Small intestine (tissue), 7 donors: ENCODE measurements around the gene OFD1. TPM values are rescaled to one million over a fixed set of nuclear protein-coding genes. Genes with fewer than 3 reads are reported as not detected.

Source experiments
- DNase-seq, 2 donors: peaks; one replicate each; pipeline versions ENCODE4 v3.0.0 to v3.0.0-alpha.2; 2013
- FAIRE-seq: peaks from 2 replicates; lab custom pipeline; 2012; peaks lifted over from hg19 to GRCh38; lab: Jason Lieb, UNC
- H3K27ac ChIP-seq, 3 donors: one replicate each; pipeline ENCODE4 v1.5.1; 2013; ENCODE audit warnings: low read length in 2 of 3, mild to moderate bottlenecking in 2 of 3, control low read depth in 1 of 3, inconsistent platforms in 1 of 3, low read depth in 1 of 3, moderate library complexity in 1 of 3
- H3K27me3 ChIP-seq, 3 donors: one replicate each; pipeline ENCODE4 v1.6.1; 2013; ENCODE audit warnings: low read length in 3 of 3, inconsistent platforms in 1 of 3; ENCODE audit not compliant: control insufficient read depth in 3 of 3, insufficient read depth in 3 of 3
- H3K36me3 ChIP-seq, 3 donors: one replicate each; pipeline ENCODE4 v1.6.1; 2013; ENCODE audit warnings: low read length in 3 of 3, inconsistent platforms in 1 of 3, low read depth in 1 of 3, mild to moderate bottlenecking in 1 of 3, moderate library complexity in 1 of 3; ENCODE audit not compliant: control insufficient read depth in 3 of 3, insufficient read depth in 2 of 3
- H3K4me1 ChIP-seq, 3 donors: one replicate each; pipeline ENCODE4 v1.6.1; 2013; ENCODE audit warnings: low read length in 2 of 3, inconsistent platforms in 1 of 3, low read depth in 1 of 3, mild to moderate bottlenecking in 1 of 3, moderate library complexity in 1 of 3; ENCODE audit not compliant: control insufficient read depth in 3 of 3, insufficient read depth in 2 of 3
- H3K4me3 ChIP-seq, 3 donors: one replicate each; pipeline ENCODE4 v1.5.1; 2013; ENCODE audit warnings: low read length in 3 of 3, control low read depth in 1 of 3, inconsistent platforms in 1 of 3, low read depth in 1 of 3, mild to moderate bottlenecking in 1 of 3, moderate library complexity in 1 of 3
- H3K9me3 ChIP-seq, 2 donors: one replicate each; pipeline ENCODE4 v1.6.1; 2013; ENCODE audit warnings: low read depth in 1 of 2, low read length in 1 of 2; ENCODE audit not compliant: control insufficient read depth in 2 of 2, insufficient read depth in 1 of 2
- WGBS, 3 donors: extraction: QIAGEN DNeasy Blood & Tissue Kit; methylation state at CpG; one replicate each; pipeline ENCODE4 v1.1.7; 2013; 5-methylcytosine and 5-hydroxymethylcytosine counted together
- polyA plus RNA-seq, 4 donors: library from polyadenylated mRNA; stranded (reverse) in 3 of 4; unstranded in 1 of 4; fragments of 200-250 nt in 3 of 4; fragments of 120-200 nt in 1 of 4; gene quantifications; one replicate each; pipeline versions ENCODE4 v1.2.1 to v1.2.3, GENCODE V29; 2013
- donor health status: healthy with polysubstance abuse.
- donor health status: control.
- donor health status: control.
- donor health status: Bipolar disorder and iron deficiency.
- donor health status: healthy.

Gene OFD1
- polyA plus RNA-seq, 4 donors = 18.3 to 71.3 (median 53.6) TPM

- peak; percentile 15 for FAIRE-seq
- 65 to 74% (median 68%) methylated on average over 7 of the region's 7 CpGs for WGBS, 3 donors
- no peak for DNase-seq
- H3K9me3 ChIP-seq = no peaks in the 10 kb centered on the region
- H3K36me3 ChIP-seq = peaks cover 7 to 39% (median 38%) of the 10 kb centered on the region in 3 donors
- H3K4me1 ChIP-seq = peaks cover 0 to 9% (median 0%) of the 10 kb centered on the region in 3 donors
- H3K27me3 ChIP-seq = no peaks in the 10 kb centered on the region
- H3K27ac ChIP-seq = no peak overlapping the region
- no peak overlapping the region for H3K4me3 ChIP-seq
These were observed 27.3 kb downstream of the OFD1 start for GRCh38 chrX:13761606-13762414.

DNA sequence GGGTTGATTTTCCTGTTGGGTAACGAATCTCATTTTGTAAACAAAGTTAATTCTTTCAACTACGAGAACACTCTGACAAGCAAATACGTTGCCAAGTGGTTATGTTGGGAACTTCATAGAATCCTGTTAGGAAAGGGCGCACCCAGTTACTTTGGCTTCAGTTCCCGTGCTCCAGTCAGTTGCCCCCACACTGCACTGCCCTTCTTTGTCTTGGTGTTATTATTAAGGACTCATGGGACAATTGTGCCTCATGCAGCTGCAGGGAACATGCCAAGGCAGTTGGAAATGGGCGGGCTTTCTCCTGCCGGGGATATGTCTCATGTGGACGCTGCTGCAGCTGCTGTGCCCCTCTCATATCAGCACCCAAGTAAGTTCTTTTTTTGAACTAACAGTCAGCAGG, 28.9 kb downstream of the OFD1 start:
- Histone ChIP-seq H3K4me1 (peaks cover 0 to 9% (median 0%) of the 10 kb centered on the region in 3 donors), H3K27me3 (no peaks in the 10 kb centered on the region), H3K36me3 (peaks cover 10 to 42% (median 39%) of the 10 kb centered on the region in 3 donors), H3K4me3 (no peak overlapping the region), H3K9me3 (no peaks in the 10 kb centered on the region), H3K27ac (peak overlapping the region in 1 of 3 donors; percentile 16)
- DNase-seq (no peak), FAIRE-seq (no peak)
- WGBS, 3 donors = 57 to 81% (median 80%) methylated on average over 8 of the region's 8 CpGs

GRCh38 chrX:13764281-13764680, 29.7 kb downstream of the OFD1 start:
- FAIRE-seq = no peak
- Histone ChIP-seq H3K36me3 (peaks cover 10 to 41% (median 33%) of the 10 kb centered on the region in 3 donors), H3K27me3 (no peaks in the 10 kb centered on the region), H3K27ac (no peak overlapping the region), H3K4me1 (peaks cover 0 to 10% (median 0%) of the 10 kb centered on the region in 3 donors), H3K4me3 (no peak overlapping the region), H3K9me3 (no peaks in the 10 kb centered on the region)
- WGBS, 3 donors = 65 to 79% (median 76%) methylated on average over 7 of the region's 7 CpGs
- no peak for DNase-seq

DNA sequence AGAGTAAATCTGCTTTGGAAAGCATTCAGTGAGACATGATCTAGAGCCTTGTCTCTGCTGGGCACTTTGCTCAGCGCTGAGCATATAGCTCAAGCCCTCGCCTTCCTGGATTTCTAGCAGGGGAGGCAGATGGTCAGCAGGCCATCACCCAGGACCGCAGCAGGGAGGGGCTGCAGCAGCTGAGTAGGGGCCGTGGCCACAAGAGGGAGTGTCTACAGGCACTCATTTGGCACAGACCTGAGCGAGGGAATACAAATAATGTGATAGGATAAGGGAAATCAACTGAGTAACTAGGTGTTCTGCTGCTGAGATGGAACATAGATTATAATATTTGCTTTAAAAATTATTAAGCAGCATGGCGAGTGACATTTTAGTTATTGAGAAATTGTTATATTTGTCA, 30.2 kb downstream of the OFD1 start:
- Histone ChIP-seq H3K4me1 (peaks cover 0 to 15% (median 0%) of the 10 kb centered on the region in 3 donors), H3K27me3 (no peaks in the 10 kb centered on the region), H3K9me3 (no peaks in the 10 kb centered on the region), H3K36me3 (peaks cover 10 to 42% (median 32%) of the 10 kb centered on the region in 3 donors), H3K4me3 (no peak overlapping the region), H3K27ac (peak overlapping the region in 1 of 3 donors; percentile 54)
- 55 to 69% (median 64%) methylated on average over 6 of the region's 6 CpGs for WGBS, 3 donors
- FAIRE-seq (no peak), DNase-seq (peak; percentile 9 to 10)

DNA sequence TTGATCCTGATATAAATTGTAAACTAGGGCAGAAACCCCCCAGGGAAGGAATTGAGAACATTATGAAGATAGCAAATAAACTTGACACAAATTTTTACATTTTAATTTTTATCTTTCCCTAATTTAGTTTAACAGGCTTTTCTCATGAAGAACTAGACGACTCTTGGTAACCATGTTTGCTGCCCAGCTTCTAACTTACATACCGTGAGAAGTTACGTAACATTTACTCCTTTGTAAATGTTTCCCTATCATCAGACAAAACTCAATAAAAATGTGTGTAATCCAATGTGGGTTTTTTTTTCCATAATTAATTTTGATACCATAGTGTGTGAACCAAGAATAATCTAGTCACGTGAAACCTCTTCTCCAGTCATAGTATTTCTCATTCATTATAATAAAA, 34.4 kb downstream of the OFD1 start:
- Histone ChIP-seq H3K4me3 (no peak overlapping the region), H3K27me3 (no peaks in the 10 kb centered on the region), H3K27ac (no peak overlapping the region), H3K36me3 (peaks cover 6 to 24% (median 23%) of the 10 kb centered on the region in 3 donors), H3K4me1 (peaks cover 0 to 15% (median 0%) of the 10 kb centered on the region in 3 donors), H3K9me3 (no peaks in the 10 kb centered on the region)
- 83 to 89% (median 89%) methylated on average over 4 of the region's 4 CpGs for WGBS, 3 donors
- FAIRE-seq (no peak), DNase-seq (no peak)

- WGBS, 3 donors = 56 to 73% (median 72%) methylated on average over 3 of the region's 3 CpGs
- DNase-seq = peak in 1 of 2 donors; percentile 2
- peak overlapping the region in 1 of 3 donors; percentile 23 for H3K27ac ChIP-seq
- no peaks in the 10 kb centered on the region for H3K27me3 ChIP-seq
- H3K36me3 ChIP-seq = peaks cover 6 to 20% (median 19%) of the 10 kb centered on the region in 3 donors
- no peak for FAIRE-seq
- H3K4me1 ChIP-seq = peaks cover 0 to 11% (median 0%) of the 10 kb centered on the region in 3 donors
- no peak overlapping the region for H3K4me3 ChIP-seq
- H3K9me3 ChIP-seq = no peaks in the 10 kb centered on the region
These were observed 35.5 kb downstream of the OFD1 start for GRCh38 chrX:13770013-13770535.

- H3K4me3 ChIP-seq = no peak overlapping the region
- peaks cover 0 to under 1% (median 0%) of the 10 kb centered on the region in 3 donors for H3K4me1 ChIP-seq
- H3K27me3 ChIP-seq = no peaks in the 10 kb centered on the region
- no peaks in the 10 kb centered on the region for H3K9me3 ChIP-seq
- peaks cover 0 to 8% (median 0%) of the 10 kb centered on the region in 3 donors for H3K36me3 ChIP-seq
- H3K27ac ChIP-seq = no peak overlapping the region
- no peak for DNase-seq
- 88 to 98% (median 92%) methylated on average over 2 of the region's 2 CpGs for WGBS, 3 donors
- FAIRE-seq = no peak
These were observed 40.1 kb downstream of the OFD1 start for GRCh38 chrX:13774696-13775095.

DNA sequence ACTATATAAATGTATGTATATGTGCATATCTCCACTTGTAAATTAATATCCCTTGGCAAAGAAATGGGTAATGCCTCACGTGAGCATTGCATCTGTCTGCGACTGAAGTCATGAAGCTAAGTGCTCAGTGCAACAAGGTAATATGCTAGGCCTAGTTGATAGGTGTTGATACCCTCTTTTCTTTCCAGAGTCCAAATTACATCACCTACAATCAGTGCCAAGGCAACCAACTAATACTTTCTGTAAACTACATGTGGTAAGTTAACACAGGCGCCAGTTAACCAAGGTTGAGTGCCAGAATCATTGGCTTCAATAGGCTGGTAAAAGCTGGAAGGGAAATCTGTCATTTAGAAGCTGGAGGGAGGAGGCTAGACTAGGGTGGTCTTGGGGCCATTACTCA, 41.3 kb downstream of the OFD1 start:
- DNase-seq (no peak), FAIRE-seq (no peak)
- 83 to 94% (median 94%) methylated on average over 3 of the region's 3 CpGs for WGBS, 3 donors

More for the DNA sequence above, 41.3 kb downstream of the OFD1 start:
- Histone ChIP-seq H3K36me3 (peaks cover 0 to 8% (median 0%) of the 10 kb centered on the region in 3 donors), H3K27me3 (no peaks in the 10 kb centered on the region), H3K27ac (no peak overlapping the region), H3K4me1 (no peaks in the 10 kb centered on the region), H3K4me3 (no peak overlapping the region), H3K9me3 (no peaks in the 10 kb centered on the region)
